PC-3 (cell line): ENCODE data around the gene ALDH8A1. TPM values are rescaled to one million over a fixed set of nuclear protein-coding genes. Genes with fewer than 3 reads are reported as not detected.

Experiments
- ATAC-seq: fragments of 200-7000 bp; cut with Tn5 transposase; 2 replicates; pipeline ENCODE4 v1.9.1; 2020; ENCODE audit warnings: mild to moderate bottlenecking, moderate library complexity
- Bru-seq: library from RNA; stranded (reverse); fragments of 400-500 nt; gene quantifications from one replicate; lab custom pipeline; 2021; lab: Mats Ljungman, UMichigan
- BruChase-seq, 2 experiments: library from RNA; stranded (reverse); fragments of 400-500 nt; gene quantifications; one replicate each; lab custom pipeline; 2021; lab: Mats Ljungman, UMichigan
- BruUV-seq: library from RNA; stranded (reverse); fragments of 400-500 nt; replicated peaks from 2 replicates; lab custom pipeline; 2021; lab: Mats Ljungman, UMichigan
- CTCF ChIA-PET: fragments of 300-600 bp; sonication (Branson Sonifier 250); formaldehyde crosslinking; loops from one replicate; lab custom pipeline; 2022; ENCODE audit warnings: antibody characterized with exemption; lab: Charles Lee
- POLR2A ChIA-PET: fragments of 300-600 bp; sonication (Branson Sonifier 250); formaldehyde crosslinking; loops from one replicate; lab custom pipeline; 2022; ENCODE audit warnings: antibody characterized with exemption; ENCODE audit not compliant: unreplicated experiment; lab: Charles Lee
- DNase-seq: peaks from one replicate; pipeline ENCODE4 v3.0.0-alpha.2; 2015
- H2AFZ ChIP-seq: fragments of 300-600 bp; sonication (generic); 2 replicates; pipeline ENCODE4 v1.6.0; 2016; ENCODE audit warnings: antibody characterized with exemption, low read length
- H3F3A ChIP-seq: fragments of 300-600 bp; sonication (generic); one replicate; pipeline ENCODE4 v1.6.0; 2017; ENCODE audit warnings: antibody characterized with exemption, low read length, control low read depth, mild to moderate bottlenecking; ENCODE audit not compliant: unreplicated experiment
- H3K27ac ChIP-seq: fragments of 300-600 bp; sonication (generic); 2 replicates; pipeline ENCODE4 v1.5.1; 2016; ENCODE audit warnings: mild to moderate bottlenecking, low read length
- H3K27me3 ChIP-seq: fragments of 300-600 bp; sonication (generic); 2 replicates; pipeline ENCODE4 v1.6.1; 2016; ENCODE audit warnings: low read length, mixed read lengths
- H3K36me3 ChIP-seq: fragments of 300-600 bp; sonication (generic); 2 replicates; pipeline ENCODE4 v1.6.1; 2016; ENCODE audit warnings: low read depth, mixed run types, low read length, mixed read lengths
- H3K4me1 ChIP-seq: fragments of 300-600 bp; sonication (generic); 2 replicates; pipeline ENCODE4 v1.5.1; 2016; ENCODE audit warnings: low read length; ENCODE audit not compliant: insufficient read depth
- H3K4me2 ChIP-seq: fragments of 300-600 bp; sonication (generic); 2 replicates; pipeline ENCODE4 v1.6.0; 2016; ENCODE audit warnings: low read length
- H3K4me3 ChIP-seq: fragments of 300-600 bp; sonication (generic); 2 replicates; pipeline ENCODE4 v1.5.1; 2016; ENCODE audit warnings: mild to moderate bottlenecking, low read length, mixed read lengths
- H3K79me2 ChIP-seq: fragments of 300-600 bp; sonication (generic); 2 replicates; pipeline ENCODE4 v1.6.1; 2017; ENCODE audit warnings: low read length, mixed read lengths
- H3K9ac ChIP-seq: fragments of 300-600 bp; sonication (generic); 2 replicates; pipeline ENCODE4 v1.6.0; 2016; ENCODE audit warnings: mild to moderate bottlenecking, low read length
- H3K9me2 ChIP-seq: fragments of 300-600 bp; sonication (generic); replicated peaks from 2 replicates; pipeline ENCODE4 v1.6.1; 2016; ENCODE audit warnings: mixed run types, low read length, mixed read lengths
- H3K9me3 ChIP-seq: fragments of 300-600 bp; sonication (generic); 2 replicates; pipeline ENCODE4 v1.6.1; 2016; ENCODE audit warnings: low read length, mixed read lengths
- H4K20me1 ChIP-seq: fragments of 300-600 bp; sonication (generic); 2 replicates; pipeline ENCODE4 v1.6.1; 2016; ENCODE audit warnings: low read length, mixed read lengths
- EZH2 ChIP-seq: fragments of 300-600 bp; sonication (generic); IDR thresholded peaks from one replicate; pipeline ENCODE4 v1.6.1; 2017; ENCODE audit warnings: antibody characterized with exemption, mild to moderate bottlenecking, low read length; ENCODE audit not compliant: unreplicated experiment
- EZH2phosphoT487 ChIP-seq: fragments of 300-600 bp; sonication (generic); IDR thresholded peaks from 2 replicates; pipeline ENCODE4 v1.6.1; 2018; ENCODE audit warnings: mild to moderate bottlenecking, antibody characterized with exemption, low read length, borderline replicate concordance
- intact Hi-C: fragments of 100-400 bp; cut with micrococcal nuclease; formaldehyde crosslinking; loops from 2 replicates; pipeline ENCODE4 v1.9.0; 2023
- long read RNA-seq: library from polyadenylated mRNA; unstranded; transcript quantifications from one replicate; pipeline ENCODE4 v2.0.0, GENCODE V29; 2021; ENCODE audit not compliant: unreplicated experiment
- total RNA-seq: library from RNA; depleted of rRNA; stranded (reverse); fragments of >200 nt; gene quantifications from 2 replicates; pipeline ENCODE4 v1.2.3, GENCODE V29; 2014; rRNA removed
- TF ChIP-seq, protein P1 (sequence below): fragments of 300-600 bp; sonication (generic); conservative IDR thresholded peaks from 2 replicates; pipeline ENCODE4 v1.5.1; 2017; ENCODE audit warnings: antibody characterized with exemption, low read depth, mild to moderate bottlenecking, low read length

The ALDH8A1 gene, protein sequence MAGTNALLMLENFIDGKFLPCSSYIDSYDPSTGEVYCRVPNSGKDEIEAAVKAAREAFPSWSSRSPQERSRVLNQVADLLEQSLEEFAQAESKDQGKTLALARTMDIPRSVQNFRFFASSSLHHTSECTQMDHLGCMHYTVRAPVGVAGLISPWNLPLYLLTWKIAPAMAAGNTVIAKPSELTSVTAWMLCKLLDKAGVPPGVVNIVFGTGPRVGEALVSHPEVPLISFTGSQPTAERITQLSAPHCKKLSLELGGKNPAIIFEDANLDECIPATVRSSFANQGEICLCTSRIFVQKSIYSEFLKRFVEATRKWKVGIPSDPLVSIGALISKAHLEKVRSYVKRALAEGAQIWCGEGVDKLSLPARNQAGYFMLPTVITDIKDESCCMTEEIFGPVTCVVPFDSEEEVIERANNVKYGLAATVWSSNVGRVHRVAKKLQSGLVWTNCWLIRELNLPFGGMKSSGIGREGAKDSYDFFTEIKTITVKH
- total RNA-seq (1.7 and 1.9 TPM in 2 replicates), Bru-seq, nascent RNA (percentile 27 among the genes with signal in this experiment), BruChase-seq, experiment 1, labeled RNA remaining after a 6-hour chase (percentile 56 among the genes with signal in this experiment), BruChase-seq, experiment 2, labeled RNA remaining after a 2-hour chase (percentile 53 among the genes with signal in this experiment)
- long read RNA-seq, partial matches to known transcripts, result 0 of 1 reads
- long read RNA-seq, other reads (novel, unspliced or antisense), result 1 of 1 reads

DNA sequence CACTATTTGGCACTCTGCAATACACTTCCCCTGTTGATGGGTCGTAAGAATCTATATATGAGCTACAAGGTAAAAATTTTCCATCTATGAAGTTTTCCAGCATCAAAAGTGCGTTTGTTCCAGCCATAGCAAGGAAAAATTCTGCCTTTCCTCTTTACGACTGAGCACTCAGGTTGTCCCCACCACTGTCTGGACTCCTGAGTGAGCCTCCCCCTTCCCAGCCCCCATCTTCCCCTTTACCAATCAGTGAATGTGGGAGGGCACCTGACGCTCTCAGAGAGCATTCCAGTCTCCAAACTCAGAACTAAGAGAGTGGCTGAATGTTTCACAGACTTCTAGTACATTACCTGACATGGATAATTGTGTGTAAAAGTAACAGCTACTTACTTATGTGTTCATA lies at the start of gene ALDH8A1:
Gene ALDH8A1 (minus strand): TSS at position 175 of the 400 bp plus-strand sequence. CDS start 48 bp downstream, at position 127.
- ChIA-PET POLR2A (no interaction called here), CTCF (no interaction called here)
- H3K9ac ChIP-seq, result no peak within 1 kb of the TSS
- DNase-seq (no peak), ATAC-seq (no peak)
- no peak within 1 kb of the TSS for H2AFZ ChIP-seq
- BruUV-seq, result no TSS peak
- no peaks in the 10 kb centered on the region for H3K79me2 ChIP-seq
- H3K27ac ChIP-seq, result no peak within 1 kb of the TSS
- no peaks in the 10 kb centered on the region for H3K36me3 ChIP-seq
- H3K9me3 ChIP-seq, result no peaks in the 10 kb centered on the region
- intact Hi-C loops, result no loop called here
- no peaks in the 10 kb centered on the region for H3K9me2 ChIP-seq
- no peaks in the 10 kb centered on the region for H3K27me3 ChIP-seq
- H3K4me1 ChIP-seq, result no peaks in the 10 kb centered on the region
- no peak within 1 kb of the TSS for H3K4me3 ChIP-seq
- no peak within 1 kb of the TSS for H3K4me2 ChIP-seq
- TF ChIP-seq, protein P1, sequence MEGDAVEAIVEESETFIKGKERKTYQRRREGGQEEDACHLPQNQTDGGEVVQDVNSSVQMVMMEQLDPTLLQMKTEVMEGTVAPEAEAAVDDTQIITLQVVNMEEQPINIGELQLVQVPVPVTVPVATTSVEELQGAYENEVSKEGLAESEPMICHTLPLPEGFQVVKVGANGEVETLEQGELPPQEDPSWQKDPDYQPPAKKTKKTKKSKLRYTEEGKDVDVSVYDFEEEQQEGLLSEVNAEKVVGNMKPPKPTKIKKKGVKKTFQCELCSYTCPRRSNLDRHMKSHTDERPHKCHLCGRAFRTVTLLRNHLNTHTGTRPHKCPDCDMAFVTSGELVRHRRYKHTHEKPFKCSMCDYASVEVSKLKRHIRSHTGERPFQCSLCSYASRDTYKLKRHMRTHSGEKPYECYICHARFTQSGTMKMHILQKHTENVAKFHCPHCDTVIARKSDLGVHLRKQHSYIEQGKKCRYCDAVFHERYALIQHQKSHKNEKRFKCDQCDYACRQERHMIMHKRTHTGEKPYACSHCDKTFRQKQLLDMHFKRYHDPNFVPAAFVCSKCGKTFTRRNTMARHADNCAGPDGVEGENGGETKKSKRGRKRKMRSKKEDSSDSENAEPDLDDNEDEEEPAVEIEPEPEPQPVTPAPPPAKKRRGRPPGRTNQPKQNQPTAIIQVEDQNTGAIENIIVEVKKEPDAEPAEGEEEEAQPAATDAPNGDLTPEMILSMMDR, result no peak
- no peak for TF ChIP-seq EZH2
- TF ChIP-seq EZH2phosphoT487, result no peak
- H3F3A ChIP-seq, result no peaks in the 10 kb centered on the region
- H4K20me1 ChIP-seq, result no peaks in the 10 kb centered on the region

DNA sequence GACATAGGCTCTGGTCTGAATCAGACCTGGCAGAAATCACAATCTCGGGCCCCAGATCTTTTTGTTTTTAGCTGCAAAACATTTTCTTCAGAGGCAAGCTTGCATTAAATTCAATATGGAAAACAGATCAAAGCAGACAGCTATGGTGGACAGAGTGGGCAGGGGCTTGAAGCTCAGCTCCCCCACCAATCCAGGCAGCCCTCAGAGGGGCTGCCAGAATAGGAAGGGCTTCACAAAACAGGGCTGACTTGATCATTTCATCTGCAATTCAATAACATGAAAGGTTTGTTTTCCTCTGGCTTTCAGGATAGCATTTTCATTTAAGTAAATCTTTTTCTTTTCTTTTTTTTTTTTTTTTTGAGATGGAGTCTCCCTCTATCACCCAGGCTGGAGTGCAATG lies 49.2 kb upstream of the ALDH8A1 start:
- no peaks in the 10 kb centered on the region for H3K4me1 ChIP-seq
- no peaks in the 10 kb centered on the region for H3F3A ChIP-seq
- no TSS peak for BruUV-seq
- no peak overlapping the region for H3K27ac ChIP-seq
- H3K79me2 ChIP-seq, result no peaks in the 10 kb centered on the region
- no peak overlapping the region for H2AFZ ChIP-seq
- TF ChIP-seq, protein P1, result no peak
- TF ChIP-seq EZH2phosphoT487, result no peak
- no peak for TF ChIP-seq EZH2
- no peak overlapping the region for H3K9ac ChIP-seq
- H3K27me3 ChIP-seq, result no peaks in the 10 kb centered on the region
- POLR2A ChIA-PET, result no interaction called here
- no peak overlapping the region for H3K4me2 ChIP-seq
- ATAC-seq (no peak), DNase-seq (no peak)
- intact Hi-C loops, result no loop called here
- CTCF ChIA-PET, result interaction anchor here (0.7 kb wide), 2 partner anchors 181 to 1951 kb away, joined by 4 to 12 read pairs; no protein-coding TSS in a partner anchor
- H3K36me3 ChIP-seq, result peaks cover 3% of the 10 kb centered on the region; the same call in 1 of the 2 replicates
- no peaks in the 10 kb centered on the region for H4K20me1 ChIP-seq
- H3K9me3 ChIP-seq, result no peaks in the 10 kb centered on the region
- H3K9me2 ChIP-seq, result no peaks in the 10 kb centered on the region
- no peak overlapping the region for H3K4me3 ChIP-seq
